ENCODE data around the gene POMGNT1. TPM values are rescaled to one million over a fixed set of nuclear protein-coding genes. Genes with fewer than 3 reads are reported as not detected.

POMGNT1 gene
- polyA plus RNA-seq, 1 donor from 2014 or later: 128 TPM

DNA sequence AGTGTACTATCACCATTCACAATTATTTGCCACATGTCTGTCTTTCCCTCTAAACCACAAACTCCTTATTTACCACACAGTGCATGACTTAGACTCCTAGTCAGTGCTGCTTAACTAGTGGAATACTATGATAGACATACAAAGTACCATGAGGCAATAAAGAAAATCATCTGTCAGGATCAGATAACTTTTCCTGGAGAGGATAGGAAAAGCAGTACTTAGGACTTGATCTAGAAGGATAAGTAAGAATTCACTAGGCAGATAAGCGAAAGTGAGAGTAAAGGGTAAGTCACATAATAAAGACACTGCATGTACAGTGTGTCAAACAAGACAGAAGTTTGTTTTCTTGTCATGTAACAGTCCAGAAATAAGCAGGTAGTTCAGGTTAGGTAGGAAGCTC is 44.5 kb downstream of the POMGNT1 start:
- Histone ChIP-seq H3F3A (ENCODE audit: insufficient read depth, low read length, poor library complexity, severe bottlenecking) (no peaks in the 10 kb centered on the region), H3K27me3 (ENCODE audit: insufficient read depth, low read depth, low read length) (no peaks in the 10 kb centered on the region), H3K27ac (ENCODE audit: low read length) (no peak overlapping the region), H4K20me1 (ENCODE audit: insufficient read depth) (no peaks in the 10 kb centered on the region), H3K9me3 (ENCODE audit: low read length) (no peaks in the 10 kb centered on the region), H3K9me2 (ENCODE audit: insufficient read depth, low read length) (no peaks in the 10 kb centered on the region), H3K9ac (ENCODE audit: low read length) (no peak overlapping the region), H3K36me3 (ENCODE audit: insufficient read depth, low read length) (no peaks in the 10 kb centered on the region), H3K4me3 (ENCODE audit: low read length) (no peak overlapping the region), H3K79me2 (replicated peaks; ENCODE audit: insufficient read depth, low read length) (no peaks in the 10 kb centered on the region), H3K4me2 (ENCODE audit: low read length) (no peak overlapping the region), H2AFZ (ENCODE audit: low read depth, low read length) (no peak overlapping the region)
- TF ChIP-seq TAF1 (IDR thresholded peaks at IDR 0.05; ENCODE audit: low read depth): no peak
- TF ChIP-seq SMC3 (conservative IDR thresholded peaks at IDR 0.05; ENCODE audit: poor library complexity): no peak
- no peak for TF ChIP-seq EZH2 (IDR thresholded peaks at IDR 0.05; ENCODE audit: borderline replicate concordance, insufficient read depth, low read length, poor library complexity, severe bottlenecking)
- TF ChIP-seq, protein P1, sequence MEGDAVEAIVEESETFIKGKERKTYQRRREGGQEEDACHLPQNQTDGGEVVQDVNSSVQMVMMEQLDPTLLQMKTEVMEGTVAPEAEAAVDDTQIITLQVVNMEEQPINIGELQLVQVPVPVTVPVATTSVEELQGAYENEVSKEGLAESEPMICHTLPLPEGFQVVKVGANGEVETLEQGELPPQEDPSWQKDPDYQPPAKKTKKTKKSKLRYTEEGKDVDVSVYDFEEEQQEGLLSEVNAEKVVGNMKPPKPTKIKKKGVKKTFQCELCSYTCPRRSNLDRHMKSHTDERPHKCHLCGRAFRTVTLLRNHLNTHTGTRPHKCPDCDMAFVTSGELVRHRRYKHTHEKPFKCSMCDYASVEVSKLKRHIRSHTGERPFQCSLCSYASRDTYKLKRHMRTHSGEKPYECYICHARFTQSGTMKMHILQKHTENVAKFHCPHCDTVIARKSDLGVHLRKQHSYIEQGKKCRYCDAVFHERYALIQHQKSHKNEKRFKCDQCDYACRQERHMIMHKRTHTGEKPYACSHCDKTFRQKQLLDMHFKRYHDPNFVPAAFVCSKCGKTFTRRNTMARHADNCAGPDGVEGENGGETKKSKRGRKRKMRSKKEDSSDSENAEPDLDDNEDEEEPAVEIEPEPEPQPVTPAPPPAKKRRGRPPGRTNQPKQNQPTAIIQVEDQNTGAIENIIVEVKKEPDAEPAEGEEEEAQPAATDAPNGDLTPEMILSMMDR (IDR thresholded peaks at IDR 0.05; ENCODE audit: poor library complexity, severe bottlenecking): no peak
- no peak for TF ChIP-seq POLR2AphosphoS5 (IDR thresholded peaks at IDR 0.05)
- no peak for TF ChIP-seq MXI1 (conservative IDR thresholded peaks at IDR 0.05; ENCODE audit: poor library complexity, severe bottlenecking)
- TF ChIP-seq RAD21 (conservative IDR thresholded peaks at IDR 0.05): no peak
- TF ChIP-seq, protein P2, sequence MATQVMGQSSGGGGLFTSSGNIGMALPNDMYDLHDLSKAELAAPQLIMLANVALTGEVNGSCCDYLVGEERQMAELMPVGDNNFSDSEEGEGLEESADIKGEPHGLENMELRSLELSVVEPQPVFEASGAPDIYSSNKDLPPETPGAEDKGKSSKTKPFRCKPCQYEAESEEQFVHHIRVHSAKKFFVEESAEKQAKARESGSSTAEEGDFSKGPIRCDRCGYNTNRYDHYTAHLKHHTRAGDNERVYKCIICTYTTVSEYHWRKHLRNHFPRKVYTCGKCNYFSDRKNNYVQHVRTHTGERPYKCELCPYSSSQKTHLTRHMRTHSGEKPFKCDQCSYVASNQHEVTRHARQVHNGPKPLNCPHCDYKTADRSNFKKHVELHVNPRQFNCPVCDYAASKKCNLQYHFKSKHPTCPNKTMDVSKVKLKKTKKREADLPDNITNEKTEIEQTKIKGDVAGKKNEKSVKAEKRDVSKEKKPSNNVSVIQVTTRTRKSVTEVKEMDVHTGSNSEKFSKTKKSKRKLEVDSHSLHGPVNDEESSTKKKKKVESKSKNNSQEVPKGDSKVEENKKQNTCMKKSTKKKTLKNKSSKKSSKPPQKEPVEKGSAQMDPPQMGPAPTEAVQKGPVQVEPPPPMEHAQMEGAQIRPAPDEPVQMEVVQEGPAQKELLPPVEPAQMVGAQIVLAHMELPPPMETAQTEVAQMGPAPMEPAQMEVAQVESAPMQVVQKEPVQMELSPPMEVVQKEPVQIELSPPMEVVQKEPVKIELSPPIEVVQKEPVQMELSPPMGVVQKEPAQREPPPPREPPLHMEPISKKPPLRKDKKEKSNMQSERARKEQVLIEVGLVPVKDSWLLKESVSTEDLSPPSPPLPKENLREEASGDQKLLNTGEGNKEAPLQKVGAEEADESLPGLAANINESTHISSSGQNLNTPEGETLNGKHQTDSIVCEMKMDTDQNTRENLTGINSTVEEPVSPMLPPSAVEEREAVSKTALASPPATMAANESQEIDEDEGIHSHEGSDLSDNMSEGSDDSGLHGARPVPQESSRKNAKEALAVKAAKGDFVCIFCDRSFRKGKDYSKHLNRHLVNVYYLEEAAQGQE (IDR thresholded peaks at IDR 0.05; ENCODE audit: borderline replicate concordance): no peak
- TF ChIP-seq EP300 (conservative IDR thresholded peaks at IDR 0.05; ENCODE audit: poor library complexity, severe bottlenecking): no peak

DNA sequence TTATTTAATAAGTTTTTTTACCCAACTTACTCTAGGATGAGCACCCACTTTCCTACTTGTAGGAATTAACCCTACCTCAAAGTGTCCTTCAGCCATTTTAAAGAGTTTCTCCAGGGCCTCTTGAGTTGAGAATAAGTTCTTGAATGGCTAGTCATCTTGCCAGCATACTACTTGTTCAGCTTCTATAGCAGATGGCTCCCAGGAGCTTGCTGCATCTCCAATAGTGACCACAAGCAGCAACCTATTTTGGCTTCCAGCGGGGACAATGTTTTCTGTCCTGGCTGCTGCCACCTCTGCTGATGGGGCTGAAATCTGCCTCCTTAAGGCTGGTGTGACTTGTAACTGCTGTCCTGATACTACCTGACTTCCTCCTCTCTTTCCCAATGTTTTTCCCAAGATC is 45.0 kb downstream of the POMGNT1 start:
- TF ChIP-seq EZH2 (IDR thresholded peaks at IDR 0.05; ENCODE audit: borderline replicate concordance, insufficient read depth, low read length, poor library complexity, severe bottlenecking) (no peak), SMC3 (conservative IDR thresholded peaks at IDR 0.05; ENCODE audit: poor library complexity) (no peak), POLR2AphosphoS5 (IDR thresholded peaks at IDR 0.05) (no peak), EP300 (conservative IDR thresholded peaks at IDR 0.05; ENCODE audit: poor library complexity, severe bottlenecking) (no peak), MXI1 (conservative IDR thresholded peaks at IDR 0.05; ENCODE audit: poor library complexity, severe bottlenecking) (no peak), RAD21 (conservative IDR thresholded peaks at IDR 0.05) (no peak), TAF1 (IDR thresholded peaks at IDR 0.05; ENCODE audit: low read depth) (no peak)
- TF ChIP-seq, protein P2 (IDR thresholded peaks at IDR 0.05; ENCODE audit: borderline replicate concordance): no peak
- TF ChIP-seq, protein P1 (IDR thresholded peaks at IDR 0.05; ENCODE audit: poor library complexity, severe bottlenecking): no peak
- no peaks in the 10 kb centered on the region for H4K20me1 ChIP-seq (ENCODE audit: insufficient read depth)
- H2AFZ ChIP-seq (ENCODE audit: low read depth, low read length): no peak overlapping the region
- no peaks in the 10 kb centered on the region for H3K27me3 ChIP-seq (ENCODE audit: insufficient read depth, low read depth, low read length)
- H3F3A ChIP-seq (ENCODE audit: insufficient read depth, low read length, poor library complexity, severe bottlenecking): no peaks in the 10 kb centered on the region
- no peak overlapping the region for H3K4me2 ChIP-seq (ENCODE audit: low read length)
- no peaks in the 10 kb centered on the region for H3K9me3 ChIP-seq (ENCODE audit: low read length)
- H3K9me2 ChIP-seq (ENCODE audit: insufficient read depth, low read length): no peaks in the 10 kb centered on the region
- no peak overlapping the region for H3K9ac ChIP-seq (ENCODE audit: low read length)
- H3K4me3 ChIP-seq (ENCODE audit: low read length): no peak overlapping the region
- H3K36me3 ChIP-seq (ENCODE audit: insufficient read depth, low read length): no peaks in the 10 kb centered on the region
- H3K27ac ChIP-seq (ENCODE audit: low read length): no peak overlapping the region
- no peaks in the 10 kb centered on the region for H3K79me2 ChIP-seq (replicated peaks; ENCODE audit: insufficient read depth, low read length)

Data from neural cell (in vitro differentiated cells).